Measurements from ENCODE around the gene KCNJ8. TPM values are rescaled to one million over a fixed set of nuclear protein-coding genes. Genes with fewer than 3 reads are reported as not detected.

The KCNJ8 gene
- total and polyA plus RNA-seq, 10 of the 15 experiments (the other 5 are each of a cell fraction or from before 2014, with no cell fraction given): not detected

DNA sequence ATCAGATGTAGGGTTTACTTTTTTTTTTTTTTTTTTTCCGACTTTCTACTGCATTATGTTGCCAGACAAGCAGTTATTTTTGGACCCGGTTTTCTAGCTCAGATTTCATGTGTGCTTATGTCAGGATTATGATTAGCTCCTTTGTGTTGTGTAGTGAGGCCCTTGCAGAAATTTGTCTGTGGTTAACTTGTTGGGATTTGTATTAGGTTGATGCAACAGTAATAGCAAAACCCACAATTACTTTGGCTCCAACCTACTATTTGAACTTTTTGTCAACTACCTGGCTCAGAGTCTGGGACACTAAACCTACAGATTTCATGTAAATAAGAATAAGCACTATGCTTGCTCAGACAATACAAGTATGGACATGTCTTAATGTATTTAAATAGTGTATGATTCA lies 44.1 kb upstream of the KCNJ8 start:
- Histone ChIP-seq H4K20me1 (ENCODE audit: control insufficient read depth, insufficient read depth) (no peaks in the 10 kb centered on the region), H3K27me3 (replicated peaks in 1 of 2; ENCODE audit: control insufficient read depth in 2 of 2, insufficient read depth in 2 of 2, low read length in 1 of 2) (no peaks in the 10 kb centered on the region), H3K4me1 (ENCODE audit: control insufficient read depth, insufficient read depth, low read length) (no peaks in the 10 kb centered on the region), H2AFZ (ENCODE audit: control insufficient read depth, low read depth, low read length) (no peak overlapping the region), H3K36me3 (ENCODE audit: control insufficient read depth in 2 of 2, insufficient read depth in 2 of 2, low read length in 1 of 2) (no peaks in the 10 kb centered on the region), H3K9ac (ENCODE audit: control insufficient read depth, insufficient read depth, low read length) (no peak overlapping the region), H3K9me3 (replicated peaks; ENCODE audit: control insufficient read depth, insufficient read depth, low read length) (no peaks in the 10 kb centered on the region), H3K27ac (ENCODE audit: control insufficient read depth, insufficient read depth) (no peak overlapping the region), H3K79me2 (ENCODE audit: control insufficient read depth, insufficient read depth, low read length) (no peaks in the 10 kb centered on the region), H3K4me3 (no peak overlapping the region), H3K4me2 (ENCODE audit: control insufficient read depth, insufficient read depth) (no peak overlapping the region)
- no CpG with 5 or more reads among the region's 2 CpGs for WGBS (ENCODE audit: insufficient coverage, insufficient replicate concordance, low lambda C conversion rate, missing lambda C conversion rate)
- TF ChIP-seq, protein P1, sequence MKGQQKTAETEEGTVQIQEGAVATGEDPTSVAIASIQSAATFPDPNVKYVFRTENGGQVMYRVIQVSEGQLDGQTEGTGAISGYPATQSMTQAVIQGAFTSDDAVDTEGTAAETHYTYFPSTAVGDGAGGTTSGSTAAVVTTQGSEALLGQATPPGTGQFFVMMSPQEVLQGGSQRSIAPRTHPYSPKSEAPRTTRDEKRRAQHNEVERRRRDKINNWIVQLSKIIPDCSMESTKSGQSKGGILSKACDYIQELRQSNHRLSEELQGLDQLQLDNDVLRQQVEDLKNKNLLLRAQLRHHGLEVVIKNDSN (IDR thresholded peaks at IDR 0.05; ENCODE audit: borderline replicate concordance, extremely low read length, insufficient read depth, low read depth, low read length): no peak
- TF ChIP-seq, protein P2, sequence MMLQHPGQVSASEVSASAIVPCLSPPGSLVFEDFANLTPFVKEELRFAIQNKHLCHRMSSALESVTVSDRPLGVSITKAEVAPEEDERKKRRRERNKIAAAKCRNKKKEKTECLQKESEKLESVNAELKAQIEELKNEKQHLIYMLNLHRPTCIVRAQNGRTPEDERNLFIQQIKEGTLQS (IDR thresholded peaks at IDR 0.05; ENCODE audit: borderline replicate concordance, extremely low read depth, low read depth, low read length): no peak
- TF ChIP-seq, protein P3, sequence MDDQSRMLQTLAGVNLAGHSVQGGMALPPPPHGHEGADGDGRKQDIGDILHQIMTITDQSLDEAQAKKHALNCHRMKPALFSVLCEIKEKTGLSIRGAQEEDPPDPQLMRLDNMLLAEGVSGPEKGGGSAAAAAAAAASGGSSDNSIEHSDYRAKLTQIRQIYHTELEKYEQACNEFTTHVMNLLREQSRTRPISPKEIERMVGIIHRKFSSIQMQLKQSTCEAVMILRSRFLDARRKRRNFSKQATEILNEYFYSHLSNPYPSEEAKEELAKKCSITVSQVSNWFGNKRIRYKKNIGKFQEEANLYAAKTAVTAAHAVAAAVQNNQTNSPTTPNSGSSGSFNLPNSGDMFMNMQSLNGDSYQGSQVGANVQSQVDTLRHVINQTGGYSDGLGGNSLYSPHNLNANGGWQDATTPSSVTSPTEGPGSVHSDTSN (IDR thresholded peaks at IDR 0.05; ENCODE audit: insufficient replicate concordance, low read depth, low read length): no peak
- no peak for TF ChIP-seq TARDBP (IDR thresholded peaks at IDR 0.05; ENCODE audit: borderline replicate concordance)
- DNase-seq (ENCODE audit: low read depth, low spot score): no peak
- no peak for FAIRE-seq
- ChIA-PET POLR2A (no interaction called here), SMC1A (ENCODE audit: uncharacterized antibody, unreplicated experiment) (no interaction called here), CTCF (interaction anchor here (0.6 to 1.2 kb wide), 3 partner anchors 19 to 121 kb away, joined by 3 to 4 read pairs (median 3); no protein-coding TSS in a partner anchor), RAD21 (ENCODE audit: unreplicated experiment) (no interaction called here)
- no TSS peak for BruUV-seq (replicated peaks)
- in situ Hi-C loops (cut with MboI) (no loop called here), intact Hi-C loops (cut with micrococcal nuclease; ENCODE audit: unreplicated experiment) (no loop called here)
- no peak for ATAC-seq
